ENCODE measurements around the gene RAMACL. TPM values are rescaled to one million over a fixed set of nuclear protein-coding genes. Genes with fewer than 3 reads are reported as not detected.

RAMACL gene
- total RNA-seq, 1 experiment from 2014 or later = 0.13 TPM

- intact Hi-C loops (cut with micrococcal nuclease; ENCODE audit: unreplicated experiment) (no loop called here), in situ Hi-C loops (cut with HindIII; ENCODE audit: low pct_unique_long_range_greater_than_20kb, low sequenced_read_pairs) (no loop called here)
- Histone ChIP-seq H3K4me3 (ENCODE audit: low read depth in 2 of 2, low read length in 2 of 2) (no peak overlapping the region), H3K27ac (ENCODE audit: low read length) (no peak overlapping the region), H3K27me3 (ENCODE audit: control insufficient read depth, insufficient read depth, low read length) (no peaks in the 10 kb centered on the region), H3K9me3 (ENCODE audit: control insufficient read depth, insufficient read depth, low read depth, low read length) (no peaks in the 10 kb centered on the region), H3K4me1 (ENCODE audit: control insufficient read depth, insufficient read depth, low read length) (no peaks in the 10 kb centered on the region), H3K36me3 (ENCODE audit: control insufficient read depth, insufficient read depth, low read length) (no peaks in the 10 kb centered on the region)
- ChIA-PET POLR2A (no interaction called here), CTCF (no interaction called here)
- no peak for TF ChIP-seq TCF7L2 (IDR thresholded peaks at IDR 0.05; ENCODE audit: low read depth, low read length)
- no peak for TF ChIP-seq POLR2AphosphoS5 (IDR thresholded peaks at IDR 0.05; ENCODE audit: low read depth, low read length)
- TF ChIP-seq SIN3A (IDR thresholded peaks at IDR 0.05; ENCODE audit: borderline replicate concordance, insufficient read depth, low read depth, low read length) = no peak
- no peak for TF ChIP-seq CTCF (IDR thresholded peaks at IDR 0.05)
- DNase-seq (ENCODE audit: low read depth, low spot score) = no peak
- no peak for ATAC-seq
- BruUV-seq (replicated peaks) = no TSS peak
These were observed 33.9 kb downstream of the RAMACL start for GRCh38 chr6:166552600-166552999.

GRCh38 chr6:166551754-166552495 is 34.6 kb downstream of the RAMACL start:
- H3K4me3 ChIP-seq (ENCODE audit: low read depth in 2 of 2, low read length in 2 of 2) = no peak overlapping the region
- POLR2A ChIA-PET = no interaction called here
- ATAC-seq = no peak
- H3K4me1 ChIP-seq (ENCODE audit: control insufficient read depth, insufficient read depth, low read length) = no peaks in the 10 kb centered on the region
- in situ Hi-C loops (cut with HindIII; ENCODE audit: low pct_unique_long_range_greater_than_20kb, low sequenced_read_pairs) = no loop called here
- no peaks in the 10 kb centered on the region for H3K36me3 ChIP-seq (ENCODE audit: control insufficient read depth, insufficient read depth, low read length)
- no peaks in the 10 kb centered on the region for H3K9me3 ChIP-seq (ENCODE audit: control insufficient read depth, insufficient read depth, low read depth, low read length)
- DNase-seq (ENCODE audit: low read depth, low spot score) = no peak
- intact Hi-C loops (cut with micrococcal nuclease; ENCODE audit: unreplicated experiment) = no loop called here
- CTCF ChIA-PET = no interaction called here
- no TSS peak for BruUV-seq (replicated peaks)
- H3K27ac ChIP-seq (ENCODE audit: low read length) = no peak overlapping the region
- TF ChIP-seq SIN3A (IDR thresholded peaks at IDR 0.05; ENCODE audit: borderline replicate concordance, insufficient read depth, low read depth, low read length) = no peak
- no peak for TF ChIP-seq REST (IDR thresholded peaks at IDR 0.05; ENCODE audit: insufficient read depth in 1 of 2, low read depth in 2 of 2, low read length in 1 of 2)
- no peak for TF ChIP-seq TCF7L2 (IDR thresholded peaks at IDR 0.05; ENCODE audit: low read depth, low read length)
- no peak for TF ChIP-seq POLR2AphosphoS5 (IDR thresholded peaks at IDR 0.05; ENCODE audit: low read depth, low read length)
- no peak for TF ChIP-seq CTCF (IDR thresholded peaks at IDR 0.05)
- no peaks in the 10 kb centered on the region for H3K27me3 ChIP-seq (ENCODE audit: control insufficient read depth, insufficient read depth, low read length)
